ENCODE results near the gene IRS2. TPM values are rescaled to one million over a fixed set of nuclear protein-coding genes. Genes with fewer than 3 reads are reported as not detected.
A peak's percentile ranks its signal among the peaks of the same experiment; 100 is the strongest.

The IRS2 gene
- total and polyA plus RNA-seq, 2 of the 8 experiments (the other 6 are each of a cell fraction or from before 2014, with no cell fraction given) = 2.6 to 17.0 TPM

DNA sequence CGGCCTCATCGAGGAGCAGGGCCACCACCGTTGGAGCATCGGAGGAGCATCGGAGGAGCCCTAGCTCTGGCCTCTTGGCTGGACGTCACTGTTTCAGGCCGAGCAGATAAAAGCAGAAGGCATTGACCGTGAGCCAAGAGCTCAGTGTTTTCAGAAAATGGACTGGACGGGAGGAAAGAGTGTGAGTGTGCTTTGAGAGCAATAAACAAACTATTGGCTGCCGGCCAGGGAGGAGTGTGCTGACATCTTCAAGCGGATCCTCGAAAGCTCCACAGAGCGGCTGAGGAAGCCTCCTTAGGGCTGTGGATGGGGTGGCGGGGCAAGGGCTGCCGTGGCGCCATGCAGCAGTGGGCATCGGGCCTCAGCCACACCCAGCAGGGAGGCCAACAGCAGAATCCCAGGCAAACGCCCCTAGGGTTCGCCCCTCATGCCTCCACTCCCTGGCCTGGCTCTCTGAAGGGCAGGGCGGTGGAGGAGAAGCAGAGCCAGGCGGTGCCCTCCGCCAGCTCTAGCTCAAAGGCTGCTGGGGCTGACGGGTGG lies 41.8 kb downstream of the IRS2 start:
- Histone ChIP-seq H2BK5ac (ENCODE audit: low read depth, low read length) (no peak overlapping the region), H4K5ac (ENCODE audit: insufficient read length, low read depth, low read length) (no peak overlapping the region), H3K4me3 (ENCODE audit: extremely low read depth in 1 of 4, insufficient read depth in 2 of 4, low read depth in 3 of 4, low read length in 4 of 4) (no peak overlapping the region), H3K27me3 (replicated peaks in 1 of 4; ENCODE audit: control insufficient read depth in 3 of 4, extremely low read depth in 1 of 4, insufficient read depth in 3 of 4, low read length in 3 of 4) (no peaks in the 10 kb centered on the region), H2BK20ac (ENCODE audit: low read length) (no peak overlapping the region), H3K56ac (replicated peaks; ENCODE audit: insufficient read length, low read depth, low read length) (no peak overlapping the region), H3K4ac (replicated peaks; ENCODE audit: insufficient read length, low read depth, low read length) (no peak overlapping the region), H3K79me1 (ENCODE audit: low read depth, low read length) (no peaks in the 10 kb centered on the region), H3K9ac (replicated peaks in 1 of 4; ENCODE audit: extremely low read depth in 1 of 4, low read depth in 3 of 4, low read length in 3 of 4) (no peak overlapping the region), H4K8ac (ENCODE audit: extremely low read depth, insufficient read depth, low read length) (peak overlapping the region; percentile 36; the same call in 1 of the 2 replicates), H3K23ac (ENCODE audit: insufficient read length) (no peak overlapping the region), H3K79me2 (ENCODE audit: control insufficient read depth in 1 of 2, insufficient read depth in 2 of 2, low read length in 2 of 2) (no peaks in the 10 kb centered on the region), H2BK15ac (ENCODE audit: low read length) (no peak overlapping the region), H3K36me3 (ENCODE audit: control insufficient read depth in 2 of 4, insufficient read depth in 4 of 4, low read length in 3 of 4) (no peaks in the 10 kb centered on the region), H3K14ac (ENCODE audit: insufficient read length) (no peak overlapping the region), H3K27ac (ENCODE audit: low read depth, low read length) (no peak overlapping the region), H3K4me1 (replicated peaks in 1 of 4; ENCODE audit: control insufficient read depth in 3 of 4, insufficient read depth in 4 of 4, low read length in 3 of 4) (no peaks in the 10 kb centered on the region; a peak in 1 of 7 replicates), H3K18ac (ENCODE audit: extremely low read depth, low read length) (no peak overlapping the region), H3K9me3 (ENCODE audit: insufficient read depth in 2 of 2, low read depth in 1 of 2, low read length in 1 of 2) (no peaks in the 10 kb centered on the region), H2AFZ (ENCODE audit: low read length) (no peak overlapping the region), H2BK12ac (ENCODE audit: low read depth, low read length) (no peak overlapping the region), H2AK5ac (ENCODE audit: low read depth, low read length) (no peak overlapping the region), H2BK120ac (replicated peaks; ENCODE audit: low read depth, low read length) (no peak overlapping the region), H3K23me2 (ENCODE audit: low read depth, low read length) (no peaks in the 10 kb centered on the region; the same call in 1 of the 2 replicates), H4K20me1 (replicated peaks in 1 of 2; ENCODE audit: control insufficient read depth in 1 of 2, insufficient read depth in 2 of 2, low read length in 2 of 2) (no peaks in the 10 kb centered on the region), H3K4me2 (ENCODE audit: insufficient read depth in 1 of 2, low read depth in 2 of 2, low read length in 2 of 2) (no peak overlapping the region), H4K91ac (replicated peaks; ENCODE audit: insufficient read length, low read length) (no peak overlapping the region)
- CTCF ChIA-PET (ENCODE audit: partially characterized antibody) = interaction anchor here (3.6 kb wide), 1 partner anchor 13 kb away, joined by 14 read pairs; no protein-coding TSS in a partner anchor
- WGBS, 2 experiments (ENCODE audit: extremely low coverage in 1 of 2, insufficient coverage in 1 of 2, insufficient read length in 1 of 2, insufficient replicate concordance in 2 of 2, low coverage in 1 of 2, low lambda C conversion rate in 2 of 2, missing lambda C conversion rate in 1 of 2) = 91% methylated on average over 16 of the region's 23 CpGs; no CpG with 5 or more reads in 1 of the 2 experiments
- DNase-seq (ENCODE audit: low read depth in 1 of 2, low spot score in 2 of 2) (no peak), FAIRE-seq (no peak)
- POLR2A ChIA-PET (ENCODE audit: partially characterized antibody) = no interaction called here
- TF ChIP-seq SIN3A (conservative IDR thresholded peaks at IDR 0.05 in 1 of 2, IDR thresholded peaks at IDR 0.05 in 1 of 2; ENCODE audit: low read depth in 1 of 2, low read length in 2 of 2) (no peak), TBP (IDR thresholded peaks at IDR 0.05; ENCODE audit: low read depth, low read length) (no peak), EGR1 (IDR thresholded peaks at IDR 0.05; ENCODE audit: borderline replicate concordance, low read depth, low read length) (no peak), NANOG (IDR thresholded peaks at IDR 0.05; ENCODE audit: insufficient read depth, low read depth, low read length, poor library complexity, severe bottlenecking) (no peak), POLR2AphosphoS5 (IDR thresholded peaks at IDR 0.05; ENCODE audit: low read depth, low read length) (no peak), CTBP2 (IDR thresholded peaks at IDR 0.05; ENCODE audit: borderline replicate concordance, insufficient read depth, insufficient read length, low read length) (no peak), TCF12 (IDR thresholded peaks at IDR 0.05; ENCODE audit: low read depth, low read length) (no peak), ASH2L (IDR thresholded peaks at IDR 0.05; ENCODE audit: low read length) (no peak), SP2 (IDR thresholded peaks at IDR 0.05; ENCODE audit: low read length) (no peak), EZH2 (IDR thresholded peaks at IDR 0.05; ENCODE audit: low read depth, low read length, severe bottlenecking) (no peak)
- TF ChIP-seq, protein P1, sequence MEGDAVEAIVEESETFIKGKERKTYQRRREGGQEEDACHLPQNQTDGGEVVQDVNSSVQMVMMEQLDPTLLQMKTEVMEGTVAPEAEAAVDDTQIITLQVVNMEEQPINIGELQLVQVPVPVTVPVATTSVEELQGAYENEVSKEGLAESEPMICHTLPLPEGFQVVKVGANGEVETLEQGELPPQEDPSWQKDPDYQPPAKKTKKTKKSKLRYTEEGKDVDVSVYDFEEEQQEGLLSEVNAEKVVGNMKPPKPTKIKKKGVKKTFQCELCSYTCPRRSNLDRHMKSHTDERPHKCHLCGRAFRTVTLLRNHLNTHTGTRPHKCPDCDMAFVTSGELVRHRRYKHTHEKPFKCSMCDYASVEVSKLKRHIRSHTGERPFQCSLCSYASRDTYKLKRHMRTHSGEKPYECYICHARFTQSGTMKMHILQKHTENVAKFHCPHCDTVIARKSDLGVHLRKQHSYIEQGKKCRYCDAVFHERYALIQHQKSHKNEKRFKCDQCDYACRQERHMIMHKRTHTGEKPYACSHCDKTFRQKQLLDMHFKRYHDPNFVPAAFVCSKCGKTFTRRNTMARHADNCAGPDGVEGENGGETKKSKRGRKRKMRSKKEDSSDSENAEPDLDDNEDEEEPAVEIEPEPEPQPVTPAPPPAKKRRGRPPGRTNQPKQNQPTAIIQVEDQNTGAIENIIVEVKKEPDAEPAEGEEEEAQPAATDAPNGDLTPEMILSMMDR (IDR thresholded peaks at IDR 0.05; ENCODE audit: control extremely low read depth in 1 of 3, insufficient read depth in 1 of 3, low read depth in 1 of 3, low read length in 3 of 3) = no peak

All from H1 (cell line).